Large intestine (tissue), 3 donors: ENCODE measurements around the gene GTF2E1. TPM values are rescaled to one million over a fixed set of nuclear protein-coding genes. Genes with fewer than 3 reads are reported as not detected.

Experiments
- DNase-seq, 2 donors: peaks; one replicate each; pipeline versions ENCODE4 v3.0.0 to v3.0.0-alpha.2; 2013
- H3K27ac ChIP-seq: one replicate; pipeline ENCODE4 v1.5.1; 2013; ENCODE audit warnings: low read length
- H3K27me3 ChIP-seq: 2 replicates; pipeline ENCODE4 v1.6.1; 2013; ENCODE audit warnings: low read length; ENCODE audit not compliant: control insufficient read depth, insufficient read depth
- H3K36me3 ChIP-seq: 2 replicates; pipeline ENCODE4 v1.6.1; 2013; ENCODE audit warnings: low read length; ENCODE audit not compliant: control insufficient read depth, insufficient read depth
- H3K4me1 ChIP-seq: one replicate; pipeline ENCODE4 v1.6.1; 2013; ENCODE audit warnings: low read length; ENCODE audit not compliant: control insufficient read depth, insufficient read depth
- H3K4me3 ChIP-seq: one replicate; pipeline ENCODE4 v1.5.1; 2013; ENCODE audit warnings: low read length
- H3K9me3 ChIP-seq: one replicate; pipeline ENCODE4 v1.6.1; 2013; ENCODE audit warnings: mild to moderate bottlenecking, low read depth, low read length, moderate library complexity; ENCODE audit not compliant: control insufficient read depth
- WGBS: methylation state at CpG from one replicate; pipeline ENCODE4 v1.1.5; 2013; ENCODE audit warnings: low lambda C conversion rate; ENCODE audit not compliant: insufficient coverage; 5-methylcytosine and 5-hydroxymethylcytosine counted together
- polyA plus RNA-seq: library from polyadenylated mRNA; unstranded; fragments of 120-200 nt; gene quantifications from one replicate; pipeline ENCODE4 v1.2.1, GENCODE V29; 2013

The GTF2E1 gene
- polyA plus RNA-seq, 1 donor = 10.0 TPM

DNA sequence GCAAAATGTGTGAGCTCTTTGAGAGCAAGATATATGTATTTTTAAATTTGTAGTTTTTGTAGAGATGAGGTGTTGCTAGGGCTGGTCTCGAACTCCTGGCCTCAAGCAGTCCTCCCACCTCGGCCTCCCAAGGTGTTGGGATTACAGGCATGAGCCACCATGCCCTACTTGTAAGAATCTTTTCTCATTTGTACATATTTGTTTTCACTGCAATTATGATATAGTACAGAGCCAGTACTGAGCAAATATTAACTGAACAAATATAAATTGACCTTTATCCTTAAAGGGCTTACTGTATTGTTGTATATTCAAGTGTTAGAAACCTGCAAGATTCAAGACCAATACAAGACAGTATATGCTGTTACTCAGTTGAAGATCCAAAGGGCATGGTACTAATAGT is 53.4 kb downstream of the GTF2E1 start:
- Histone ChIP-seq H3K36me3 (no peaks in the 10 kb centered on the region), H3K27ac (no peak overlapping the region), H3K4me3 (no peak overlapping the region), H3K4me1 (no peaks in the 10 kb centered on the region), H3K9me3 (no peaks in the 10 kb centered on the region), H3K27me3 (no peaks in the 10 kb centered on the region)
- DNase-seq = peak in 1 of 2 donors; percentile 42
- no CpG with 5 or more reads among the region's 2 CpGs for WGBS

DNA sequence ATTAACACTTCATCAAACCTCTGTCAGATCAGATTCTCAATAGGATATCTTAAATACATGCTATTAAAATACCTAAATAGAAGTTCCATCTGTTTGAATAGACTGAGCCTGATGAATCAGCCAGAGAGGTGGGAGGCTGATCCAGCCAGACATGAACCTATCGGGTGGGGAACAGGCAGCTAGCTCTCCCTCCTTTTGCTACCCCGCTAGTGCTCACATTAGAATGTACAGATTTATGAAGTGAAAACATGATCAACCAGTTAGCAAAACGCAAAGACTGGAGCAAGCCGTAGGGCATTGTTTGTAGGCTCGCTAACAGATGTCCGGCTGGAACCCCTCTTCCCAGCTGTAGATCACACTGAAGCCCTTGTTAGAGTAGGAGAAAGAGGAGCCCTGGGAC is 54.4 kb downstream of the GTF2E1 start:
- Histone ChIP-seq H3K4me3 (no peak overlapping the region), H3K4me1 (no peaks in the 10 kb centered on the region), H3K27ac (no peak overlapping the region), H3K36me3 (no peaks in the 10 kb centered on the region), H3K9me3 (no peaks in the 10 kb centered on the region), H3K27me3 (no peaks in the 10 kb centered on the region)
- WGBS = no CpG with 5 or more reads among the region's 6 CpGs
- no peak for DNase-seq

DNA sequence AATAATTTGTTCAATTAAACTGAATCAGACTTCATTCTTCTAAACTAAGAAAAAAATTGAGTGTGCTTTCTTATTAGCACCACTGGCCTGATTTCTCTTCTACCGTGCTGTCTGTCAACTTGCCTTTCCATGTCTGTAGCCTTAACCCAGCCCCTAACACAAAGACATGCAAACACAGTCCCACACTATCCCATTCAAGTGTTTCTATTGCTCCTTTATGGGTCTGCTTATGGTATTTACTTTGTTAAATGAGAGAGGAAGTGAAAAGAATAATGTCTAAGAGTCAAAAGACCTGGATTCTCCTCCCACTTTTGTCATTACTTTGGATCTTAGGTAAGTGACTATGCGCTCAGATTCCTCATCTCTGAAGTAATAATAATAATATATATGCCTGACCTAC is 55.3 kb downstream of the GTF2E1 start:
- Histone ChIP-seq H3K4me1 (no peaks in the 10 kb centered on the region), H3K36me3 (no peaks in the 10 kb centered on the region), H3K4me3 (no peak overlapping the region), H3K27ac (no peak overlapping the region), H3K27me3 (no peaks in the 10 kb centered on the region), H3K9me3 (no peaks in the 10 kb centered on the region)
- DNase-seq = no peak
- no CpG with 5 or more reads among the region's 2 CpGs for WGBS

DNA sequence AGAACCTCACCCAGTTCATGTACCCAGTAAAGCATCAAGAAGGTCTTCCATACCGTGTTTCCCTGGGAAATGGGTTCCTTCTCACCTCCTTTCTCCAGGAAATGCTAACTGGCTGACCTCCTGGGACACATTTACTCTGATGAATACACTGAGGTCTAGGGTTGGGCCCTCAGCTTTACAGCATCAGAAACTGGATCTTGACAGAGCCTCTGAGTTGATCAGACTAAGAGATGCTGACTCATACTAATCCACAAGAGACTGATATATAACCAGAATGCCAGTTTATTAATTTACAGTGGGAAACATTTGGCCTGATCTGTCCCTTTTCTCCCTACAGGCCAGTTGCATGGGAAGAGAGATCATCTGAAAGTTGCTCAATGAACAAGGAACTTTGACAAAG is 55.8 kb downstream of the GTF2E1 start:
- no peak for DNase-seq
- Histone ChIP-seq H3K27ac (no peak overlapping the region), H3K9me3 (no peaks in the 10 kb centered on the region), H3K36me3 (no peaks in the 10 kb centered on the region), H3K4me1 (no peaks in the 10 kb centered on the region), H3K27me3 (no peaks in the 10 kb centered on the region), H3K4me3 (no peak overlapping the region)
- WGBS = 67% methylated on average over 1 of the region's 1 CpG

DNA sequence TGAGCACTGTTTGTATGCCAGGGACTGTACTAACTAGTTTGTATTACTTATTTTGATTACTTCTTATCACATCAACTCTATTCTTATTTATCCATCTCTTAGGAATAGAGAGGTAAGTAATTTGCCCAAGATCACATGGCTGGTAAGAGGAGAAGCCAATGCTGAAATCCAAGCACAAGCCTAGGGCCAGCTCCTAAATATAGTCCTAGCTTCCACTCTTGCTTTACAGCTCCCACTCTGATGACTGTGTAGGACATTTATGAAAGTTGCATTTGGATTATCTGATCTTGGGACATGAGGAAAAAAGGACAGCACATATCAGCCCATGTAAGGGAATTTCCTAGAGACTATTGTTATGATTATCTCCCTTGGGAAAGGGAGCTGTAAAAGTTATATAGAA is 58.1 kb downstream of the GTF2E1 start:
- Histone ChIP-seq H3K9me3 (no peaks in the 10 kb centered on the region), H3K4me1 (no peaks in the 10 kb centered on the region), H3K36me3 (no peaks in the 10 kb centered on the region), H3K27ac (no peak overlapping the region), H3K4me3 (no peak overlapping the region), H3K27me3 (no peaks in the 10 kb centered on the region)
- DNase-seq = no peak

DNA sequence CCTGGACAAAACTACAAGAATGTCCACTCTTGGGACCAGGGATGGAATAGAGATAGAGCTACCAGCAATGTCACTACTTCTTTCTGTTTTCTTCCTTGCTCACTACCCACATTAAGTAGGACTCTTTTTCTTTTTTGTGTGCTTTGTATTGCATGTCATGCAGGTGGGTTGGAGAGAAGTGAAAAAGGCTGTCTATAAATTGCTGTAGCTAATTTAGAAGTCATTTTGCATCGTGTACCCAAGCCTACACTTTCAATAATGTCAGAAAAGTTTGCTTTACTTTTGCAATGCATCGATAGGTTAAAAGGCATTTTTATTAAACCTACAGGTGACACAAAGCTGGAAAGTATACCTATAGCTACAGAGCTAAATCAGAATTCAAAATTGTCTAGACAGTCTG is 58.9 kb downstream of the GTF2E1 start:
- DNase-seq = no peak
- WGBS = no CpG with 5 or more reads among the region's 2 CpGs
- Histone ChIP-seq H3K4me3 (no peak overlapping the region), H3K27me3 (no peaks in the 10 kb centered on the region), H3K4me1 (no peaks in the 10 kb centered on the region), H3K27ac (no peak overlapping the region), H3K9me3 (no peaks in the 10 kb centered on the region), H3K36me3 (no peaks in the 10 kb centered on the region)

DNA sequence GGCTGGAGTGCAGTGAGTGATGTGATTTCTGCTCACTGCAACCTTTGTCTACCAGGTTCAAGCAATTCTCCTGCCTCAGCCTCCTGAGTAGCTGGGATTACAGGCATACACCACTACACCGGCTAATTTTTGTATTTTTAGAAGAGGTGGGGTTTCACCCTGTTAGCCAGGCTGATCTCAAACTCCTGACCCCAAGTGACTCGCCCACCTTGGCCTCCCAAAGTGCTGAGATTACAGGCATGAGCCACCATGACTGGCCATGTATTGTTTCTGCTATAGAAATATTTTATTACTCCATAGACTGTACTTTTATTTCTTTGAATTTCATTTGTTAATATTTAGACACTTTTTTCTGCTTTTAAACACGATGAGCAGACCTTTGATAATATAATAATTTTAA is 60.4 kb downstream of the GTF2E1 start:
- Histone ChIP-seq H3K27me3 (no peaks in the 10 kb centered on the region), H3K27ac (no peak overlapping the region), H3K36me3 (no peaks in the 10 kb centered on the region), H3K9me3 (no peaks in the 10 kb centered on the region), H3K4me3 (no peak overlapping the region), H3K4me1 (no peaks in the 10 kb centered on the region)
- DNase-seq = no peak
- 90% methylated on average over 1 of the region's 3 CpGs for WGBS

DNA sequence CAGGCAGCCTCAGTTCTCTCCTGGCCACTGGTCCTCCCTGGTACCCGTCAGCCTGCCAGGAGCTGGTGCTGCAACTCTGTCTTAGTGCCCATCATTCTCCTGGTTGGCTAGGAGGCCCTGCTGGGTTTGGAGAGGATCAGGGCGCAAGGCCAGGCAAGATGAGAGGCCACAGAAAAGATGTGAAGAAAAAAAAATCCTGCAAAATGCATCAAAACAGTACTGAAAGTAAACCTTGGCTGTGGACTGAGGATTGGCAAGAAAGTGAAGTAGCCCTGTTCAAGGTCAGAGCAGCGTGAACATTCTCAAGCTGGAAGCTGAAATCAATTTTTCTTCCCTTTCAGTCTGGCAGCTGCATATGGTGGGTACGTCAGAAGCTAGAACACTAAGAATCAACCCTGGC is 74.2 kb downstream of the GTF2E1 start:
- Histone ChIP-seq H3K36me3 (no peaks in the 10 kb centered on the region), H3K27me3 (no peaks in the 10 kb centered on the region), H3K9me3 (no peaks in the 10 kb centered on the region), H3K4me1 (peaks cover 16% of the 10 kb centered on the region), H3K27ac (no peak overlapping the region), H3K4me3 (no peak overlapping the region)
- no peak for DNase-seq
- no CpG with 5 or more reads among the region's 4 CpGs for WGBS

DNA sequence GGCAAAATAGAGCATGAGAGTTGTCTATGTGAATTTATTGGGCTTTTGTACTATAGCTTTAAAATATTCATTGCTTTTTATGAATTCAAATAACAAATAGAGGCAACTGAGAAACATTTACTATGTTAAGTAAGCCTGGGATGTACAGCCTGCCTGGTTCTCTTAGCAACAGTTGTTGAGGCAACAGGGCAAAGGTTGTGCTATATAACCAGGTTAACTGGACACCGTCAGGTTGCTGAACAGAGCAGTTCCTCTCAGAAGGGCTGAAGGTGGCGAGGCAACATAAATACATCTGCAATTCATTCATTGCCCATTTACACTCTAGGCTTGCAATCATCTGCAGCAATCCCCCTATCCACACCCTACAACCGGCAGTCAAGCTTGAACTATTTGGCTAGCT is 78.2 kb downstream of the GTF2E1 start:
- Histone ChIP-seq H3K36me3 (no peaks in the 10 kb centered on the region), H3K9me3 (no peaks in the 10 kb centered on the region), H3K27me3 (no peaks in the 10 kb centered on the region), H3K27ac (peak overlapping the region; percentile 31), H3K4me1 (peaks cover 21% of the 10 kb centered on the region), H3K4me3 (no peak overlapping the region)
- 33% methylated on average over 1 of the region's 3 CpGs for WGBS
- peak; percentile 87 to 91 for DNase-seq

DNA sequence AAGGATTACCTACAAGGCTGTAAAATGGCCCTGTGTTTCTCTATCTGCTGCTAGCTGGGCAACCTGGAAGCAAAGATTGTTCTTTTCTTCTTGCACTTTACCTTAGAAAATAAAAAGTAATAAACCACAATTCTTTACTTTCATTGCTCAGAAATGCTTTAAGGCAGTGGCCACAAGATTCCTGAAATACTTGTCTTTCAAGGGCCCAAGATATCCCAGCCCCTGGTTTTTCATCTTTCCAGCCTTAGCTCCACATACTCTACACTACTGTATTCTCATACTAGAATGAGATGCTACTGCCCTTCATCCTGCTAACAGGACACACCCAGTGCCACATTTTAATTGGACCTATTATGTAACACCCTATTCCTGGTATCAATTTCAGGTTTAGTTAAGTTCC is 78.9 kb downstream of the GTF2E1 start:
- H3K4me1 ChIP-seq = peaks cover 24% of the 10 kb centered on the region
- no peaks in the 10 kb centered on the region for H3K9me3 ChIP-seq
- H3K4me3 ChIP-seq = no peak overlapping the region
- no peaks in the 10 kb centered on the region for H3K36me3 ChIP-seq
- H3K27ac ChIP-seq = peak overlapping the region; percentile 31
- no peaks in the 10 kb centered on the region for H3K27me3 ChIP-seq
- peak in 1 of 2 donors; percentile 20 for DNase-seq

DNA sequence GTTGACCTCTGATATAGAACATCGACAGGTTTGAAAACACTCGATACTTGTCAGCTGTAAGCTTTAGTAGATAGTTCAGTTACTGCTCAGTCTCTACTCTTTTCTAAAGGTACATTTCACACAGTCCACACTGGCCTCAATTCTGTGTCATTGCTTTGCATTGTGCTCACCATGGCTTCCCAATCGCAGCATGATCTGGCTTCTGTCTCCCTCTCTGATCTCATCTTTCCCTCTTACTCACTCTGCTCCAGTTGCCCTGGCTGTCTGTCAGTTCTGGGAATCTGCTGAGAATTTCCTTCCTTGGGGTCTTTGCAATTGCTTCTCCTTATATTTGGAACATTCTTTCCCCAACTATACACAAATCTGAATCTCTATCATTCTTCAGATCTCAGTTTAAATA is 80.6 kb downstream of the GTF2E1 start:
- Histone ChIP-seq H3K36me3 (no peaks in the 10 kb centered on the region), H3K4me1 (peaks cover 29% of the 10 kb centered on the region), H3K27ac (no peak overlapping the region), H3K9me3 (no peaks in the 10 kb centered on the region), H3K27me3 (no peaks in the 10 kb centered on the region), H3K4me3 (no peak overlapping the region)
- 93% methylated on average over 2 of the region's 3 CpGs for WGBS
- DNase-seq = no peak
